GM21381 (cell line): ENCODE data around the gene FBXL13.
"Not testable (repeated sequence)": the region's sequence is repeated elsewhere in the genome, so short reads cannot be mapped to it uniquely, and the experiment has no call there.

ENCODE experiments used
- ATAC-seq: cut with Tn5 transposase; IDR thresholded peaks from one replicate; pipeline ENCODE4 v1.9.1; 2021; ENCODE audit warnings: mild to moderate bottlenecking, moderate library complexity; ENCODE audit not compliant: unreplicated experiment

Gene FBXL13

DNA sequence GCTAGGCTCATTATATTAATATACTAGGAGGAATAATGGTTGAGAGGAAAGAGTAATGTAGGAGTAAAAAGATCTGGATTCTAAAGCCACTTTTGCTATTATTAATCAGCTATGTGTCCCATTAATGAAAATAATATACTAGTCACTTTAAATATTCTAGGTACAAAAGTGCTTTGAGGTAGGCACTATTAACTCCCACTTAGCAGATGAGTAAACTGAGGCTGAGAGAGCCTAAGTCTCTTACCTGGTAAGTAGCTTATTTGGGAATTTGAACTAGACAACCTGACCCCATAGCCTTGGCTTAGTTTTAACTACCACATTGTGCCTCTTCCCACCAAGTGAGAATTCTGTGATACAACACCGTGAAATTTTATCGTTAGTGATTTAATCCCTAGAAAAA lies 6.3 kb upstream of the FBXL13 start:
- ATAC-seq, result no peak

- ATAC-seq, result no peak
Measured at GRCh38 chr7:103079836-103080235, 5.2 kb upstream of the FBXL13 start.

GRCh38 chr7:103078226-103078625 lies 3.6 kb upstream of the FBXL13 start:
- not testable (repeated sequence) for ATAC-seq

DNA sequence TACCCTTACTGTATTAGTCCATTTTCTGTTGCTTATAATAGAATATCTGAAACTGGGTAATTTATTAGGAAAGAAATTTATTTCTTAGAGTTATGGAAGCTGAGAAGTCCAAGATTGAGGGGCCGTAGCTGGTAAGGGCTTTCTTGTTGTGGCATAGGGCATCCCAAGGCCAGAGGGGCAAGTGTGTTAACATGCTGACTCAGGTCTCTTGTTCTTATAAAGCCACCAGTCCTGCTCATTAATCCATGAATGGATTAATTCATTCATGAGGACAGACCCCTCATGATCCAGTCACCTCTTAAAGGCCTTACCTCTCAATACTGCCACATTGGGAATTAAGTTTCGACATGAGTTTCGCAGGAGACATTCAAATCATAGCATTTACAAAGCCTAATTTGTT lies 2.7 kb upstream of the FBXL13 start:
- ATAC-seq, result no peak

DNA sequence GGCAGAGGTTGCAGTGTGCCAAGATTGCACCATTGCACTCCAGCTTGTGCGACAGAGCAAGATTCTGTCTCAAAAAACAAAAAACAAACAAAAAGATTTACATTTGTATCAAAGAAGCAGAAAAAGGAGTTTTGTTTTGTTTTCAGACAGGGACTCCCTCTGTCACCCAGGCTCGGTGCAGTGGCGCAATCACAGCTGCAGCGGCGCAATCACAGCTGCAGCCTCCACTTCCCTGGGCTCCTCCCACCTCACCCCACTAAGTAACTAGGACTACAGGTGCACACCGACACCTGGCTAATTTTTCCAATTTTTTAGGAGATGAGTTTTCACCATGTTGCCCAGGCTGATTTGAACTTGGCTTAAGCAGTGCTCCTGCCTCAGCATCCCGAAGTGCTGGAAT lies 2.2 kb upstream of the FBXL13 start:
- ATAC-seq, result no peak

DNA sequence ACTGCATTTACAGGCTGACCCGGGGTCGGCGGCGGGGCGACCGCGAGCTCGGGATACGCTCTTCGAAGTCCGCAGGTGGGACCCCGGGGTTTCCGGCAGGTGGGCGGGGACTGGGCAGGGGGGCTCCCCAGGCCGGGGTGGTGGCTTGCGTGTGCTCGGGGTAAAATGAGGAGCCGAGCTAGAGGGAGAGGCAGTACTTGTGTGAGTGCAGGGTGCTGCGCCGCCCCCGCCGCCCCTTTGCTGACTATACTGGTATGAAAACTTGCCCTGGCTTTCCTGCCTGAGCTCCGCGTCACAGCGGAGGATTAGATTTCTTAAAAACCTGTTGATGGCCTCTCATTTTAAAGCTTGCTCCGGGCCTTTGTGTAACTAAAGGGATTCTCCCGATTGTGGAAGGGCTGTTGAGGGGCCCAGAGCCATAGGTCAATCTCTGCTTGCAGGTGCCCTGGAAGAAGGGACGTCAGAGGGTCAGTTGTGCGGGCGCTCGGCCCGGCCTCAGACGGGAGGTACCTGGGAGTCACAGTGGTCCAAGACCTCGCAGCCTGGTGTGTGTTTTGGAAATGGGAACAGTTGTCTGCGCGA lies 832 bp upstream of the FBXL13 start:
- ATAC-seq, result peak; percentile 42

DNA sequence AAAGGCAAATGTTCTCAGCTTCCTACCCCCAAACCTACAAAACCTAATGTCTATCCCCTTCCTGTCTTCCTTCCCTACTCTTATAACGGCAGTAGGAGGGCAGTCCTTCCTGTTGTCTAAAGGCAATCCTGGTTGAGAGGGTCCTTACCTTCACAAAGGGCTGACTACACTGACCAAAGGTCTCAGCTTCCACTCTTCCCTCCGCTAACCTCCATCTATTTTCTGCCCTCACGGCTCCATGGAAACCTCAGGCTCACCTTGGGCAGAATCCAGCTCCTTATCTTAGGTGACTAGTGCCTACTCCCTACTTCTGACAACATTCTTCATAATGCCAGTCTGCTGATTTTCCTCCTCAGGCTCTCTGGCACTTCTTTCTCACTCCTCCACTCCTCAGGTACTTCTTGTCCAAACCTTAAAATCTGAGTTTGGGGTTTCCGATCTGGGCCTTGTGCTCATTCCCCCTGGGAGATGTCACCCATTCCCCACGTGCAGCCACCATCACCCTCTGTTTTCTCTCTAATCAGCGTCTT lies 542 bp downstream of the FBXL13 start:
- no peak for ATAC-seq

DNA sequence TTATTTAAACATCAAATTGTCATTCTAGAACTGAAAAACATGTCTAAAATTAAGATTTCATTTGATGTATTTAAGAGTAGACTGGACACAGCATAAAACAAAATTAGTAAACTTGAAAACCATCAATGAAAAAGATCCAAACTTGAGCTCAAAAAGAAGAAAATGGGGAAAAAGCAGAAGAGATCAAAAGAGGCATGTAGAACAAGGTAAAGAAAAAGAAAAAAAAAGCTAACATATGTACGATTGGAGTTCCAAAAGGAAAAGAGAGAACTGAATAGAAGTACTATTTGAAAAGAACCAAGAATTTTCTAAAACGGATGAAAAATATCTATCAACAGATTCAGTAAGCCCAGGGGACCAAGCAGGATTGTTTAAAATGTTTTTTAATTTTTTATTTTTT lies 3.6 kb downstream of the FBXL13 start:
- no peak for ATAC-seq

GRCh38 chr7:103068414-103069403 lies 5.9 kb downstream of the FBXL13 start:
- ATAC-seq, result no peak

DNA sequence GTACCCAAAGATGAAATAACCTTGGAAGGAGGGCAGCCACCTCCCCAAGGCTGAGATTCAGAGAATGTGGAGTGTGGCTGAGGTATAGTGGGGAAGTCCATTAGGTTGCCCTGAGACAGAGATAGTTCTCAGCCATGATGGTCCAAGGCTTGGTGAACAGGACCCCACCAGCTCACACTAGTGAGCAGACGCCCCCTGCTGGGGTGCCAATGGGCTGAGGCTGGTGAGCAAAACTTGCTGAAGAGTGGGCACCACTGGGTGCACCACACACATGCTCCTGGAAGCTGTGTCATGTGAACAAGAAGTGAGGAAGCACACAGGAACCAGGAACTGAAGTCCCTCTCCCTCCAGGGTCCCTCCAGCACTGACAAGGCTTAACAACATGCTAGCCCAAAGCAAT lies 8.9 kb downstream of the FBXL13 start:
- ATAC-seq, result no peak

- ATAC-seq, result no peak
Measured at GRCh38 chr7:103063895-103064294, 10.7 kb downstream of the FBXL13 start.

DNA sequence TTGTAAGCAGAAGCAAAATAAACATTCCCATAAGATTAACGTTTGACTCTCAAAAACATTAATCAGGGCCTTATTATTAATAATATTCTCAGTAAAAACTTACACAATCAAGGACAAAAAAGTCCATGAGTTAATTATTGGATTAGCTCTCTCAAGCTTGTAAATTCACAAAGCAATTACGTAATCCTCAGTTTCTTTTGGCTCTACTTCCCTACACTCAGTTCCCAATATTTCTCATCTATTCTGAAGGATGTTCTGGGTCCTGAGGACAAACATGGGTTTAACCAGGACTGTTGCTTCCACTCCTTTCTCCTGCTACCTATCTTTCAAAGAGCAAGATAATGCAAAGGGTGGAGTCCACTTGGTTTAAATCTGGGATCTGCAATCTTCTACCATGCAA lies 15.1 kb downstream of the FBXL13 start:
- ATAC-seq, result no peak

DNA sequence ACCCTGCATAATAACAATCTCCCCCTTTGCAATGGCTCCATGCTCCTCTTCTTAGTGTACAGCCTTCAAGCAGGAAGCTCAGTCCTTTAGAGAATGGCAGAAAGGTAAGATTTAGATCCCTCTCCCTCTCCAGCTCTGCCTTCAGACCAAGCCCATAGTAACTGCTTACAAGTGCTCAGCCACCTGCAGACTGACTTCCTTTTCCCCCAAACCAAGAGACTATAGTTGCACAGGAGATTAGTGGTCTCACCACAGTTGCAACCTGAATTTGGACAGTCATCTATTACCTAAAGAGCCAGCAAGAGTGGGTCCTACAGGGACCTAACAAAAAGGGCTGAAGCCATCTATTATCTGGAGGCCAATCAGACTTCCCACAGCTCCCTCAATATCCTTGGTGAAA lies 16.5 kb downstream of the FBXL13 start:
- ATAC-seq, result no peak

DNA sequence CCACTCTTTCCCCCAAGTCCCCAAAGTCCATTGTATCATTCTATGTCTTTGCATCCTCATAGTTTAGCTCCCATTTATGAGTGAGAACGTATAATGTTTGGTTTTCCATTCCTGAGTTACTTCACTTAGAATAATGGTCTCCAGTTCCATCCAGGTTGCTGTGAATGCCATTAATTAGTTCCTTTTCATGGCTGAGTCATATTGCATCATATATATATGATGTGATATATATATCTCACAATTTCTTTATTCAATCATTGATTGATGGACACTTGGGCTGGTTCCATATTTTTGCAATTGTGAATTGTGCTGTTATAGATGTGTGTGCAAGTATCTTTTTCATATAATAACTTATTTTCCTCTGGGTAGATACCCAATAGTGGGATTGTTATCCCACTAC lies 18.6 kb downstream of the FBXL13 start:
- ATAC-seq, result not testable (repeated sequence)

- no peak for ATAC-seq
Measured at GRCh38 chr7:103051519-103051918, 23.1 kb downstream of the FBXL13 start.

- no peak for ATAC-seq
Measured at GRCh38 chr7:103048833-103049232, 25.8 kb downstream of the FBXL13 start.

- ATAC-seq, result not testable (repeated sequence)
Measured at GRCh38 chr7:103041815-103042214, 32.8 kb downstream of the FBXL13 start.

DNA sequence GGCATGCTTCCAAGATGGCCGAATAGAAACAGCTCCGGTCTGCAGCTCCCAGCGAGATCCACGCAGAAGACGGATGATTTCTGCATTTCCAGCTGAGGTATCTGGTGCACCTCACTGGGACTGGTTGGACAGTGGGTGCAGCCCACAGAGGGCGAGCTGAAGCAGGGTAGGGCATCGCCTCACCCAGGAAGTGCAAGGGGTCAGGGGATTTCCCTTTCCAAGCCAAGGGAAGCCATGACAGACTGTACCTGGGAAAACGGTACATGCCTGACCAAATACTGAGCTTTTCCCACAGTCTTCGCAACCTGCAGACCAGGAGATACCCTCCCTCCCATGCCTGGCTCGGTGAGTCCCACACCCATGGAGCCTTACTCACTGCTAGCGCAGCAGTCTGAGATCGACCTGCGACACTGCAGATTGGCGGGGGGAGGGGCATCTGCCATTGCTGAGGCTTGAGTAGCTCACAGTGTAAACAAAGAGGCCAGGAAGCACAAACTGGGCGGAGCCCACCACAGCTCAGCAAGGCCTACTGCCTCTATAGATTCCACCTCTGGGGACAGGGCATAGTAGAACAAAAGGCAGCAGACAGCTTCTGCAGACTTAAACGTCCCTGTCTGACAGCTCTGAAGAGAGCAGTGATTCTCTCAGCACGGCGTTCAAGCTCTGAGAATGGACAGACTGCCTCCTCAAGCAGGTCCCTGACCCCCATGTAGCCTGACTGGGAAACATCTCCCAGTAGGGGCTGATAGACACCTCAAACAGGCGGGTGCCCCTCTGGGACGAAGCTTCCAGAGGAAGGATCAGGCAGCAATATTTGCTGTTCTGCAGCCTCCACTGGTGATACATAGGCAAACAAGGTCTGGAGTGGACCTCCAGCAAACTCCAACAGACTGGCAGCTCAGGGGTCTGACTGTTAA lies 36.5 kb downstream of the FBXL13 start:
- not testable (repeated sequence) for ATAC-seq

- no peak for ATAC-seq
Measured at GRCh38 chr7:103037476-103037822, 37.1 kb downstream of the FBXL13 start.

DNA sequence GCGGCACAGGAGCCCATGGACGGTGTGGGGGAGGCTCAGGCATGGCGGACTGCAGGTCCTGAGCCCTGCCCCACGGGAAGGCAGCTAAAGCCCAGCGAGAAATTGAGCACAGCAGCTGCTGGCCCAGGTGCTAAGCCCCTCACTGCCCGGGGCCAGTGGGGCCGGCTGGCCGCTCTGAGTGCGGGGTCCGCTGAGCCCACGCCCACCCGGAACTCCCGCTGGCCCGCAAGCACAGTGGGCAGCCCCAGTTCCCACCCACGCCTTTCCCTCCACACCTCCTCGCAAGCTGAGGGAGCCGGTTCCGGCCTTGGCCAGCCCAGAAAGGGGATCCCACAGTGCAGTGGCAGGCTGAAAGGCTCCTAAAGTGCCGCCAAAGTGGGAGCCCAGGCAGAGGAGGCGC lies 40.3 kb downstream of the FBXL13 start:
- ATAC-seq, result not testable (repeated sequence)

GRCh38 chr7:103031781-103032180 lies 42.8 kb downstream of the FBXL13 start:
- no peak for ATAC-seq
